Measurements from ENCODE around the gene EBF3. TPM values are rescaled to one million over a fixed set of nuclear protein-coding genes. Genes with fewer than 3 reads are reported as not detected.

The EBF3 gene
- total RNA-seq, 1 donor from 2014 or later = 33.4 TPM

GRCh38 chr10:129814681-129815646 is 149.1 kb downstream of the EBF3 start:
- H3K27me3 ChIP-seq (ENCODE audit: control insufficient read depth in 3 of 3, insufficient read depth in 3 of 3, low read length in 3 of 3) = peaks cover 4 to 22% (median 8%) of the 10 kb centered on the region in 3 donors
- H3K36me3 ChIP-seq (ENCODE audit: control insufficient read depth in 3 of 3, insufficient read depth in 3 of 3, low read length in 3 of 3) = no peaks in the 10 kb centered on the region
- H3K4me1 ChIP-seq (ENCODE audit: control insufficient read depth in 3 of 3, insufficient read depth in 3 of 3, low read length in 3 of 3) = no peaks in the 10 kb centered on the region
- H3K4me3 ChIP-seq (ENCODE audit: low read length in 3 of 3) = no peak overlapping the region
- no peaks in the 10 kb centered on the region for H3K9me3 ChIP-seq (ENCODE audit: control insufficient read depth in 3 of 3, low read length in 3 of 3)
- H3K9ac ChIP-seq (ENCODE audit: low read depth in 1 of 3, low read length in 3 of 3) = no peak overlapping the region
- H3K27ac ChIP-seq (ENCODE audit: low read depth, low read length) = no peak overlapping the region

GRCh38 chr10:129812398-129812797 is 151.7 kb downstream of the EBF3 start:
- Histone ChIP-seq H3K4me3 (ENCODE audit: low read length in 3 of 3) (no peak overlapping the region), H3K4me1 (ENCODE audit: control insufficient read depth in 3 of 3, insufficient read depth in 3 of 3, low read length in 3 of 3) (no peaks in the 10 kb centered on the region), H3K9me3 (ENCODE audit: control insufficient read depth in 3 of 3, low read length in 3 of 3) (no peaks in the 10 kb centered on the region), H3K36me3 (ENCODE audit: control insufficient read depth in 3 of 3, insufficient read depth in 3 of 3, low read length in 3 of 3) (no peaks in the 10 kb centered on the region), H3K27ac (ENCODE audit: low read depth, low read length) (no peak overlapping the region), H3K27me3 (ENCODE audit: control insufficient read depth in 3 of 3, insufficient read depth in 3 of 3, low read length in 3 of 3) (peaks cover 4 to 26% (median 8%) of the 10 kb centered on the region in 3 donors), H3K9ac (ENCODE audit: low read depth in 1 of 3, low read length in 3 of 3) (no peak overlapping the region)

- Histone ChIP-seq H3K9ac (ENCODE audit: low read depth in 1 of 3, low read length in 3 of 3) (no peak overlapping the region), H3K27me3 (ENCODE audit: control insufficient read depth in 3 of 3, insufficient read depth in 3 of 3, low read length in 3 of 3) (peaks cover 4 to 26% (median 8%) of the 10 kb centered on the region in 3 donors), H3K4me3 (ENCODE audit: low read length in 3 of 3) (no peak overlapping the region), H3K36me3 (ENCODE audit: control insufficient read depth in 3 of 3, insufficient read depth in 3 of 3, low read length in 3 of 3) (no peaks in the 10 kb centered on the region), H3K4me1 (ENCODE audit: control insufficient read depth in 3 of 3, insufficient read depth in 3 of 3, low read length in 3 of 3) (no peaks in the 10 kb centered on the region), H3K27ac (ENCODE audit: low read depth, low read length) (no peak overlapping the region), H3K9me3 (ENCODE audit: control insufficient read depth in 3 of 3, low read length in 3 of 3) (no peaks in the 10 kb centered on the region)
Observed at GRCh38 chr10:129811208-129811607, 152.9 kb downstream of the EBF3 start.

GRCh38 chr10:129809841-129810240 is 154.2 kb downstream of the EBF3 start:
- no peak overlapping the region for H3K27ac ChIP-seq (ENCODE audit: low read depth, low read length)
- H3K27me3 ChIP-seq (ENCODE audit: control insufficient read depth in 3 of 3, insufficient read depth in 3 of 3, low read length in 3 of 3) = peaks cover 4 to 19% (median 8%) of the 10 kb centered on the region in 3 donors
- no peaks in the 10 kb centered on the region for H3K4me1 ChIP-seq (ENCODE audit: control insufficient read depth in 3 of 3, insufficient read depth in 3 of 3, low read length in 3 of 3)

GRCh38 chr10:129809431-129809830 is 154.6 kb downstream of the EBF3 start:
- Histone ChIP-seq H3K9ac (ENCODE audit: low read depth in 1 of 3, low read length in 3 of 3) (no peak overlapping the region), H3K9me3 (ENCODE audit: control insufficient read depth in 3 of 3, low read length in 3 of 3) (no peaks in the 10 kb centered on the region), H3K27ac (ENCODE audit: low read depth, low read length) (no peak overlapping the region), H3K36me3 (ENCODE audit: control insufficient read depth in 3 of 3, insufficient read depth in 3 of 3, low read length in 3 of 3) (no peaks in the 10 kb centered on the region), H3K4me3 (ENCODE audit: low read length in 3 of 3) (no peak overlapping the region), H3K4me1 (ENCODE audit: control insufficient read depth in 3 of 3, insufficient read depth in 3 of 3, low read length in 3 of 3) (no peaks in the 10 kb centered on the region), H3K27me3 (ENCODE audit: control insufficient read depth in 3 of 3, insufficient read depth in 3 of 3, low read length in 3 of 3) (peaks cover 4 to 19% (median 8%) of the 10 kb centered on the region in 3 donors)

More at GRCh38 chr10:129809841-129810240, 154.2 kb downstream of the EBF3 start:
- H3K9me3 ChIP-seq (ENCODE audit: control insufficient read depth in 3 of 3, low read length in 3 of 3) = no peaks in the 10 kb centered on the region
- no peaks in the 10 kb centered on the region for H3K36me3 ChIP-seq (ENCODE audit: control insufficient read depth in 3 of 3, insufficient read depth in 3 of 3, low read length in 3 of 3)
- no peak overlapping the region for H3K4me3 ChIP-seq (ENCODE audit: low read length in 3 of 3)
- H3K9ac ChIP-seq (ENCODE audit: low read depth in 1 of 3, low read length in 3 of 3) = no peak overlapping the region

- Histone ChIP-seq H3K27me3 (ENCODE audit: control insufficient read depth in 3 of 3, insufficient read depth in 3 of 3, low read length in 3 of 3) (peaks cover 4 to 19% (median 8%) of the 10 kb centered on the region in 3 donors), H3K27ac (ENCODE audit: low read depth, low read length) (no peak overlapping the region), H3K4me1 (ENCODE audit: control insufficient read depth in 3 of 3, insufficient read depth in 3 of 3, low read length in 3 of 3) (no peaks in the 10 kb centered on the region), H3K36me3 (ENCODE audit: control insufficient read depth in 3 of 3, insufficient read depth in 3 of 3, low read length in 3 of 3) (no peaks in the 10 kb centered on the region), H3K9me3 (ENCODE audit: control insufficient read depth in 3 of 3, low read length in 3 of 3) (peaks cover 0 to 2% (median 0%) of the 10 kb centered on the region in 3 donors), H3K4me3 (ENCODE audit: low read length in 3 of 3) (no peak overlapping the region), H3K9ac (ENCODE audit: low read depth in 1 of 3, low read length in 3 of 3) (no peak overlapping the region)
Observed at GRCh38 chr10:129808092-129808983, 155.7 kb downstream of the EBF3 start.

GRCh38 chr10:129807211-129807610 is 156.9 kb downstream of the EBF3 start:
- Histone ChIP-seq H3K9ac (ENCODE audit: low read depth in 1 of 3, low read length in 3 of 3) (no peak overlapping the region), H3K27ac (ENCODE audit: low read depth, low read length) (no peak overlapping the region), H3K4me1 (ENCODE audit: control insufficient read depth in 3 of 3, insufficient read depth in 3 of 3, low read length in 3 of 3) (no peaks in the 10 kb centered on the region), H3K36me3 (ENCODE audit: control insufficient read depth in 3 of 3, insufficient read depth in 3 of 3, low read length in 3 of 3) (no peaks in the 10 kb centered on the region), H3K9me3 (ENCODE audit: control insufficient read depth in 3 of 3, low read length in 3 of 3) (peaks cover 0 to 2% (median 2%) of the 10 kb centered on the region in 3 donors), H3K4me3 (ENCODE audit: low read length in 3 of 3) (no peak overlapping the region), H3K27me3 (ENCODE audit: control insufficient read depth in 3 of 3, insufficient read depth in 3 of 3, low read length in 3 of 3) (peaks cover 0 to 19% (median 8%) of the 10 kb centered on the region in 3 donors)

- Histone ChIP-seq H3K27ac (ENCODE audit: low read depth, low read length) (no peak overlapping the region), H3K9me3 (ENCODE audit: control insufficient read depth in 3 of 3, low read length in 3 of 3) (peaks cover 0 to 2% (median 2%) of the 10 kb centered on the region in 3 donors), H3K9ac (ENCODE audit: low read depth in 1 of 3, low read length in 3 of 3) (no peak overlapping the region), H3K4me1 (ENCODE audit: control insufficient read depth in 3 of 3, insufficient read depth in 3 of 3, low read length in 3 of 3) (no peaks in the 10 kb centered on the region), H3K36me3 (ENCODE audit: control insufficient read depth in 3 of 3, insufficient read depth in 3 of 3, low read length in 3 of 3) (no peaks in the 10 kb centered on the region), H3K4me3 (ENCODE audit: low read length in 3 of 3) (no peak overlapping the region), H3K27me3 (ENCODE audit: control insufficient read depth in 3 of 3, insufficient read depth in 3 of 3, low read length in 3 of 3) (peaks cover 0 to 2% (median 0%) of the 10 kb centered on the region in 3 donors)
Observed at GRCh38 chr10:129800796-129801340, 163.2 kb downstream of the EBF3 start.

- Histone ChIP-seq H3K36me3 (ENCODE audit: control insufficient read depth in 3 of 3, insufficient read depth in 3 of 3, low read length in 3 of 3) (no peaks in the 10 kb centered on the region), H3K9me3 (ENCODE audit: control insufficient read depth in 3 of 3, low read length in 3 of 3) (peaks cover 0 to 2% (median 2%) of the 10 kb centered on the region in 3 donors), H3K4me3 (ENCODE audit: low read length in 3 of 3) (no peak overlapping the region), H3K27ac (ENCODE audit: low read depth, low read length) (no peak overlapping the region), H3K9ac (ENCODE audit: low read depth in 1 of 3, low read length in 3 of 3) (no peak overlapping the region), H3K27me3 (ENCODE audit: control insufficient read depth in 3 of 3, insufficient read depth in 3 of 3, low read length in 3 of 3) (peaks cover 0 to 5% (median 0%) of the 10 kb centered on the region in 3 donors), H3K4me1 (ENCODE audit: control insufficient read depth in 3 of 3, insufficient read depth in 3 of 3, low read length in 3 of 3) (no peaks in the 10 kb centered on the region)
Observed at GRCh38 chr10:129799942-129800341, 164.1 kb downstream of the EBF3 start.
